Parathyroid adenoma (tissue), 2 donors: ENCODE measurements around the gene SMCHD1.

Source experiments
- H2AFZ ChIP-seq: fragments of 300-600 bp; sonication (generic); one replicate; pipeline ENCODE4 v1.7.0; 2017; ENCODE audit warnings: antibody characterized with exemption, mild to moderate bottlenecking
- H3K27ac ChIP-seq: fragments of 300-600 bp; sonication (generic); one replicate; pipeline ENCODE4 v1.7.0; 2017
- H3K27me3 ChIP-seq: fragments of 300-600 bp; sonication (generic); one replicate; pipeline ENCODE4 v1.7.0; 2017; ENCODE audit warnings: low read length; ENCODE audit not compliant: control insufficient read depth, insufficient read depth
- H3K36me3 ChIP-seq: fragments of 300-600 bp; sonication (generic); one replicate; pipeline ENCODE4 v1.7.0; 2017; ENCODE audit warnings: low read length; ENCODE audit not compliant: control insufficient read depth, insufficient read depth
- H3K4me1 ChIP-seq: fragments of 300-600 bp; sonication (generic); one replicate; pipeline ENCODE4 v1.7.0; 2017; ENCODE audit warnings: control low read depth
- H3K4me2 ChIP-seq: fragments of 300-600 bp; sonication (generic); one replicate; pipeline ENCODE4 v1.7.0; 2017; ENCODE audit warnings: low read length
- H3K4me3 ChIP-seq: fragments of 300-600 bp; sonication (generic); one replicate; pipeline ENCODE4 v1.7.0; 2017; ENCODE audit warnings: low read depth, low read length
- H3K79me2 ChIP-seq: fragments of 300-600 bp; sonication (generic); one replicate; pipeline ENCODE4 v1.7.0; 2017; ENCODE audit warnings: control low read depth
- H3K9ac ChIP-seq: fragments of 300-600 bp; sonication (generic); one replicate; pipeline ENCODE4 v1.7.0; 2017; ENCODE audit warnings: mild to moderate bottlenecking
- H3K9me3 ChIP-seq: fragments of 300-600 bp; sonication (generic); one replicate; pipeline ENCODE4 v1.7.0; 2017; ENCODE audit warnings: low read length; ENCODE audit not compliant: control insufficient read depth
- TF ChIP-seq, protein P1 (sequence below): fragments of 300-600 bp; sonication (generic); IDR thresholded peaks from one replicate; pipeline ENCODE4 v1.7.0; 2017; ENCODE audit warnings: antibody characterized with exemption, mild to moderate bottlenecking
- donor health status: primary hyperparathyroidism.

The SMCHD1 gene

DNA sequence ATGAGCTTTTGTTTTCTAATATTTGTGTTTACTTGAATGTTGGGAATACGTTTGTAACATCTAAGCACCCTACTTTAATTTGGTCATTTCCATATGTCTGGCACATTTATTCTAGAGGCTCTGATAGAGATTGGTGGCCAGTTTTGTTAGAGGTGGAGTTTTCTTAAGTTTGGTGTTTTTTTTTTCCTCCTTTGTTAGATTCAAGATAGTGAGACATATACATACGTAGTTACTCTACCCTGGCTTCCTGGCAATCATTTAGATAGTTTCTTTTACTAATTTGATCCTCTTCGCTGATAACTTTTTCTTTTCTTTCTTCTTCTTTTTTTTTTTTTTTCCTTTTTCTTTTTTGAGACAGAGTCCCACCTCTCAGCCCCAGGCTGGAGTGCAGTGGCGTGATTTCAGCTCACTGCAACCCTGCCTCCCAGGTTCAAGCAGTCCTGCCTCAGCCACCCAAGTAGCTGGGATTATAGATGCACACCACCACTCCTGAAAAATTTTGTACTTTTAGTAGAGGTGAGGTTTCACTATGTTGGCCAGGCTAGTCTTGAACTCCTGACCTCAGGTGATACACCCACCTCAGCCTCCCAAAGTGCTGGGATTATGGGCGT, 26.6 kb downstream of the SMCHD1 start:
- no peak overlapping the region for H3K9ac ChIP-seq
- peaks cover 15% of the 10 kb centered on the region for H3K79me2 ChIP-seq
- no peak overlapping the region for H2AFZ ChIP-seq
- H3K4me1 ChIP-seq = no peaks in the 10 kb centered on the region
- TF ChIP-seq, protein P1, sequence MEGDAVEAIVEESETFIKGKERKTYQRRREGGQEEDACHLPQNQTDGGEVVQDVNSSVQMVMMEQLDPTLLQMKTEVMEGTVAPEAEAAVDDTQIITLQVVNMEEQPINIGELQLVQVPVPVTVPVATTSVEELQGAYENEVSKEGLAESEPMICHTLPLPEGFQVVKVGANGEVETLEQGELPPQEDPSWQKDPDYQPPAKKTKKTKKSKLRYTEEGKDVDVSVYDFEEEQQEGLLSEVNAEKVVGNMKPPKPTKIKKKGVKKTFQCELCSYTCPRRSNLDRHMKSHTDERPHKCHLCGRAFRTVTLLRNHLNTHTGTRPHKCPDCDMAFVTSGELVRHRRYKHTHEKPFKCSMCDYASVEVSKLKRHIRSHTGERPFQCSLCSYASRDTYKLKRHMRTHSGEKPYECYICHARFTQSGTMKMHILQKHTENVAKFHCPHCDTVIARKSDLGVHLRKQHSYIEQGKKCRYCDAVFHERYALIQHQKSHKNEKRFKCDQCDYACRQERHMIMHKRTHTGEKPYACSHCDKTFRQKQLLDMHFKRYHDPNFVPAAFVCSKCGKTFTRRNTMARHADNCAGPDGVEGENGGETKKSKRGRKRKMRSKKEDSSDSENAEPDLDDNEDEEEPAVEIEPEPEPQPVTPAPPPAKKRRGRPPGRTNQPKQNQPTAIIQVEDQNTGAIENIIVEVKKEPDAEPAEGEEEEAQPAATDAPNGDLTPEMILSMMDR = no peak
- H3K27ac ChIP-seq = no peak overlapping the region
- no peaks in the 10 kb centered on the region for H3K9me3 ChIP-seq
- H3K36me3 ChIP-seq = no peaks in the 10 kb centered on the region
- no peaks in the 10 kb centered on the region for H3K27me3 ChIP-seq
- no peak overlapping the region for H3K4me3 ChIP-seq
- H3K4me2 ChIP-seq = no peak overlapping the region

DNA sequence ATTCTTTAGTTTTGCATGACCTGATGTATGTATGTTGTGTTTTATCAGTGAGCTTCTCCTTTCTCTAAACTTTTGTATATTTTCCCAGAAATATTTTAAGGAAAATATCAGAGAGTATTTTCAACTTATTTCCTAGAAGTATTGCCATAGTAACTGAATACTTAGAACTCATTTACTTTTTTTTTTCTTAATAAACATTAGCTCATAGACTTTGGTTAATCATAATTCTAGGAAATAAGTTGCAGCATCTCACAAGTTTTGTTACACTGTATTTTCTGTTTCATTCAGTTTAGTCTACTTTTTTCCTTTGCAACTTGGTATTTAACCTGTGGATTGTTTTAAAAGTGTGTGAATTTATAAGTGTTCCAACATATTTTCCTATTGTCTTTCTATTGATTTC, 27.5 kb downstream of the SMCHD1 start:
- Histone ChIP-seq H3K4me1 (no peaks in the 10 kb centered on the region), H3K4me3 (no peak overlapping the region), H3K9me3 (no peaks in the 10 kb centered on the region), H3K79me2 (peaks cover 16% of the 10 kb centered on the region), H3K27me3 (no peaks in the 10 kb centered on the region), H3K9ac (no peak overlapping the region), H3K4me2 (no peak overlapping the region), H2AFZ (no peak overlapping the region), H3K36me3 (no peaks in the 10 kb centered on the region), H3K27ac (no peak overlapping the region)
- TF ChIP-seq, protein P1 = no peak

DNA sequence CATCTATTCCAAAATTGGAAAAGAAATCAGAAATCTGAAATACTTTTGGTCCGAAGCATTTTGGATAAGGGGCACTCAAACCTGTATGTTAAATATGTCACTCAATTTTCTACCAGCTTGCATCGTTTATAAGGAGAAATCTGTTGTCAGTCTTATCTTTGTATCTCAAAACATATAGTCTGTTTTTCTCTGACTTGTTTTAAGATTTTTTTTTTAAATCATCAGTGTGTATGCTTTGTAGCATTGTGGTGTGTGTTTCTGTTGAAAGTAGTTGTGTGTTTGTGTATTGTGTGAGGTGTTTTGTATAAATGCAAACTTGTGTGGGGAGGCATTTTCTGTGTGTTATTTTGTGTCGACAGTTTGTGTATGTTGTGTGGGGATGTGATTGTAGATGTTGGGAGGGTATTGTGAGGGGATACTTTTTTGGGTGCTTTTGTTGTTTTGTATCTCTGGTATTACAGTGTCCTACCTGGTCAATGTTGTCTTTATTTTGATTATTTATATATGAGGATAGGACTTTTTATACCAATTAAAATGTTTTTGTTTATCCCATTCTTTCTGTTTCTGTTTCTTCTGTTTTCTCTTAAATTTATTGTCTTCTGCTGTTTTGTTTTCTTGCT, 30.9 kb downstream of the SMCHD1 start:
- Histone ChIP-seq H3K27me3 (no peaks in the 10 kb centered on the region), H3K9me3 (no peaks in the 10 kb centered on the region), H3K79me2 (peaks cover 10% of the 10 kb centered on the region), H3K27ac (no peak overlapping the region), H3K4me1 (no peaks in the 10 kb centered on the region), H2AFZ (no peak overlapping the region), H3K9ac (no peak overlapping the region), H3K36me3 (no peaks in the 10 kb centered on the region), H3K4me3 (no peak overlapping the region), H3K4me2 (no peak overlapping the region)
- TF ChIP-seq, protein P1 = no peak

DNA sequence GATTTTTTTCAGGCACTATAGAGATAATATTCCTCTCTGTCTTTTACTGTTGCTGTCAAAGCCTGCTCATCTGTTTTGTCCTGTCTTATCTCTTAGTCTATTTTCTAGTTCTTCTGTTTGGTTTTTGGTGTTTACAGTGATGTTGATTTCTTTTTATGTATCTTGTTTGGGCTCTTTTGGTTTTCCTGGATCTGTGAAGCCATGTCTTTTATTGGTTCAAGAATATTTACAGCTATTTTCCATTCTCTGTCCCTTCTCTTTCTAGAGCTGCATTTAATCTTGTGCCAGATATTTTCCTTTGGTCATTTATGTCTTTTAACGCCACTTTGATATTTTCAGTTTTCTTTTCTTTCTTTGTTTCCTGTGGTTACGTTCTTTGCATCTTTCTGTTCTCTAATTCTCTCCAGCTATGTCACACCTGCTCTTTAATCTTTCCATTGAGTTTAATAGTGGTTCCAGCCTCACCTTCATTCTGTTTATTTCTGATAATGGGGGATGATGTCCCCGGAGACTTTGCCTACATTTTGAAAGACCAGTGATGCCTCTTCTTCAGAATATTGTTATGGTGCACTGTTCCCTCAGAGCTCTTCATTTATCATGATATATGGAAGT, 32.0 kb downstream of the SMCHD1 start:
- Histone ChIP-seq H3K4me2 (no peak overlapping the region), H3K9ac (no peak overlapping the region), H3K4me1 (no peaks in the 10 kb centered on the region), H3K27me3 (no peaks in the 10 kb centered on the region), H3K9me3 (no peaks in the 10 kb centered on the region), H2AFZ (no peak overlapping the region), H3K27ac (no peak overlapping the region), H3K4me3 (no peak overlapping the region), H3K36me3 (no peaks in the 10 kb centered on the region), H3K79me2 (peaks cover 12% of the 10 kb centered on the region)
- TF ChIP-seq, protein P1 = no peak
